ENCODE data around the gene SLC30A7.

- no peak for TF ChIP-seq EZH2 (IDR thresholded peaks at IDR 0.05; ENCODE audit: borderline replicate concordance, low read length)
- no peak for TF ChIP-seq CTCF (IDR thresholded peaks at IDR 0.05; ENCODE audit: low read length)
Observed at GRCh38 chr1:100953960-100954730, 58.3 kb downstream of the SLC30A7 start.

Measured in OCI-LY1 (cell line).